ENCODE data around the gene DRC1. TPM values are rescaled to one million over a fixed set of nuclear protein-coding genes. Genes with fewer than 3 reads are reported as not detected.

DRC1 gene
- total RNA-seq, 6 experiments from 2014 or later: not detected

- no peak overlapping the region for H3K4me3 Mint-ChIP-seq
- no peak for TF ChIP-seq CTCF (IDR thresholded peaks at IDR 0.05)
- peaks cover 6% of the 10 kb centered on the region; the same call in 1 of the 2 replicates for H3K36me3 Mint-ChIP-seq (ENCODE audit: low read depth)
- H3K27me3 Mint-ChIP-seq (ENCODE audit: insufficient read depth): peaks cover 8% of the 10 kb centered on the region
- peaks cover 16% of the 10 kb centered on the region for H3K9me3 Mint-ChIP-seq
- peaks cover 7% of the 10 kb centered on the region; the same call in 1 of the 2 replicates for H3K4me1 Mint-ChIP-seq (ENCODE audit: low read depth)
- no peak overlapping the region for H3K27ac Mint-ChIP-seq
- no peak for DNase-seq
Observed at GRCh38 chr2:26472821-26473655, 71.3 kb downstream of the DRC1 start.

- Mint-ChIP-seq H3K36me3 (ENCODE audit: low read depth) (peaks cover 6% of the 10 kb centered on the region; the same call in 1 of the 2 replicates), H3K4me3 (no peak overlapping the region), H3K4me1 (ENCODE audit: low read depth) (peaks cover 9% of the 10 kb centered on the region; the same call in 1 of the 2 replicates), H3K27ac (no peak overlapping the region), H3K27me3 (ENCODE audit: insufficient read depth) (peaks cover 2% of the 10 kb centered on the region; the same call in 1 of the 2 replicates), H3K9me3 (peaks cover 16% of the 10 kb centered on the region)
- no peak for TF ChIP-seq CTCF (IDR thresholded peaks at IDR 0.05)
- no peak for DNase-seq
Observed at GRCh38 chr2:26473796-26474195, 72.1 kb downstream of the DRC1 start.

- Mint-ChIP-seq H3K27ac (no peak overlapping the region), H3K9me3 (peaks cover 12% of the 10 kb centered on the region), H3K27me3 (ENCODE audit: insufficient read depth) (peaks cover 2% of the 10 kb centered on the region; the same call in 1 of the 2 replicates), H3K4me3 (no peak overlapping the region), H3K4me1 (ENCODE audit: low read depth) (peaks cover 9% of the 10 kb centered on the region; the same call in 1 of the 2 replicates), H3K36me3 (ENCODE audit: low read depth) (peaks cover 3% of the 10 kb centered on the region; the same call in 1 of the 2 replicates)
- no peak for DNase-seq
- no peak for TF ChIP-seq CTCF (IDR thresholded peaks at IDR 0.05)
Observed at GRCh38 chr2:26474261-26474785, 72.6 kb downstream of the DRC1 start.

GRCh38 chr2:26475037-26475436, 73.3 kb downstream of the DRC1 start:
- peaks cover 9% of the 10 kb centered on the region; the same call in 1 of the 2 replicates for H3K4me1 Mint-ChIP-seq (ENCODE audit: low read depth)
- H3K4me3 Mint-ChIP-seq: no peak overlapping the region
- no peaks in the 10 kb centered on the region for H3K36me3 Mint-ChIP-seq (ENCODE audit: low read depth)
- peaks cover 6% of the 10 kb centered on the region for H3K9me3 Mint-ChIP-seq
- no peak for TF ChIP-seq CTCF (IDR thresholded peaks at IDR 0.05)
- H3K27me3 Mint-ChIP-seq (ENCODE audit: insufficient read depth): peaks cover 2% of the 10 kb centered on the region; the same call in 1 of the 2 replicates
- DNase-seq: no peak
- H3K27ac Mint-ChIP-seq: no peak overlapping the region

- Mint-ChIP-seq H3K4me1 (ENCODE audit: low read depth) (peaks cover 9% of the 10 kb centered on the region; the same call in 1 of the 2 replicates), H3K36me3 (ENCODE audit: low read depth) (no peaks in the 10 kb centered on the region), H3K27me3 (ENCODE audit: insufficient read depth) (peaks cover under 1% of the 10 kb centered on the region), H3K9me3 (peaks cover 4% of the 10 kb centered on the region; the same call in 1 of the 2 replicates), H3K4me3 (no peak overlapping the region), H3K27ac (no peak overlapping the region)
- DNase-seq: no peak
- no peak for TF ChIP-seq CTCF (IDR thresholded peaks at IDR 0.05)
Observed at GRCh38 chr2:26475832-26476501, 74.2 kb downstream of the DRC1 start.
